Endothelial cell of umbilical vein (primary cell): ENCODE data around the gene AGPAT2. TPM values are rescaled to one million over a fixed set of nuclear protein-coding genes. Genes with fewer than 3 reads are reported as not detected.

Experiments used
- BruUV-seq: library from RNA; stranded (reverse); fragments of 400-500 nt; replicated peaks from 2 replicates; lab custom pipeline; 2021; lab: Mats Ljungman, UMichigan
- CTCF ChIA-PET: fragments of 300-600, 350-600 bp; sonication (Branson Sonifier 250); formaldehyde crosslinking; loops from one replicate; lab custom pipeline; 2021; ENCODE audit warnings: antibody characterized with exemption, inconsistent platforms; lab: Charles Lee
- POLR2A ChIA-PET: fragments of 300-600, 350-600 bp; sonication (Branson Sonifier 250); formaldehyde crosslinking; loops from one replicate; lab custom pipeline; 2021; ENCODE audit warnings: antibody characterized with exemption, inconsistent platforms; lab: Charles Lee
- DNase-seq: peaks from one replicate; pipeline ENCODE4 v3.0.0-alpha.2; 2011; ENCODE audit warnings: low read depth, low spot score
- FAIRE-seq: peaks from 2 replicates; lab custom pipeline; 2011; peaks lifted over from hg19 to GRCh38; lab: Jason Lieb, UNC
- H2AFZ ChIP-seq: 2 replicates; pipeline ENCODE4 v1.6.0; 2012; ENCODE audit warnings: low read depth, low read length, control low read depth, inconsistent platforms
- H3K27ac ChIP-seq: 2 replicates; pipeline ENCODE4 v1.5.1; 2011; ENCODE audit warnings: low read depth, mild to moderate bottlenecking, control low read depth, low read length, moderate library complexity; ENCODE audit not compliant: insufficient read depth
- H3K27me3 ChIP-seq, 2 experiments: 2 replicates each; pipeline versions ENCODE4 v1.6.0 to v1.6.1; 2011; ENCODE audit warnings: low read length in 2 of 2, mixed read lengths in 1 of 2; ENCODE audit not compliant: control insufficient read depth in 2 of 2, insufficient read depth in 2 of 2
- H3K36me3 ChIP-seq, 2 experiments: 2 replicates in 1 of 2; 3 replicates in 1 of 2; pipeline ENCODE4 v1.5.1; 2011; ENCODE audit warnings: low read length in 2 of 2, mild to moderate bottlenecking in 1 of 2, moderate library complexity in 1 of 2; ENCODE audit not compliant: control insufficient read depth in 2 of 2, insufficient read depth in 2 of 2; ENCODE audit errors: extremely low read depth in 1 of 2
- H3K4me1 ChIP-seq: 3 replicates; pipeline ENCODE4 v1.5.1; 2011; ENCODE audit warnings: mild to moderate bottlenecking, low read length; ENCODE audit not compliant: control insufficient read depth, insufficient read depth; ENCODE audit errors: extremely low read depth
- H3K4me2 ChIP-seq: 2 replicates; pipeline ENCODE4 v1.6.1; 2011; ENCODE audit warnings: low read length, control low read depth, mixed read lengths; ENCODE audit not compliant: insufficient read depth
- H3K4me3 ChIP-seq, 3 experiments: fragments of 200-600 bp in 1 of 3; sonication (generic), shearing (Covaris generic) in 1 of 3; replicated peaks in 1 of 3; 2 replicates each; pipeline ENCODE4 v1.5.1; 2011 to 2016; ENCODE audit warnings: control low read depth in 3 of 3, low read length in 3 of 3, mild to moderate bottlenecking in 2 of 3, inconsistent platforms in 1 of 3, low read depth in 1 of 3, moderate library complexity in 1 of 3; ENCODE audit not compliant: insufficient read depth in 1 of 3
- H3K79me2 ChIP-seq: 2 replicates; pipeline ENCODE4 v1.6.0; 2012; ENCODE audit warnings: low read length, inconsistent platforms; ENCODE audit not compliant: control insufficient read depth, insufficient read depth
- H3K9ac ChIP-seq: replicated peaks from 2 replicates; pipeline ENCODE3; 2011; ENCODE audit warnings: low read length, control low read depth; ENCODE audit not compliant: insufficient read depth; ENCODE audit errors: extremely low read depth
- H3K9me1 ChIP-seq: replicated peaks from 3 replicates; pipeline ENCODE4 v1.6.0; 2011; ENCODE audit warnings: mild to moderate bottlenecking, low read length; ENCODE audit not compliant: control insufficient read depth, insufficient read depth; ENCODE audit errors: extremely low read depth
- H3K9me3 ChIP-seq: replicated peaks from 2 replicates; pipeline ENCODE4 v1.5.1; 2012; ENCODE audit warnings: low read length, inconsistent platforms; ENCODE audit not compliant: control insufficient read depth, insufficient read depth
- H4K20me1 ChIP-seq: replicated peaks from 2 replicates; pipeline ENCODE3; 2011; ENCODE audit warnings: mild to moderate bottlenecking, low read length; ENCODE audit not compliant: control insufficient read depth, insufficient read depth; ENCODE audit errors: extremely low read depth
- EZH2 ChIP-seq: IDR thresholded peaks from 2 replicates; pipeline ENCODE4 v1.6.1; 2012; ENCODE audit warnings: borderline replicate concordance, low read depth, mild to moderate bottlenecking, moderate library complexity, low read length, inconsistent platforms; ENCODE audit not compliant: severe bottlenecking
- JUN ChIP-seq: IDR thresholded peaks from 2 replicates; pipeline ENCODE4 v1.6.1; 2011; ENCODE audit warnings: borderline replicate concordance, low read depth; ENCODE audit not compliant: insufficient read length, insufficient read depth
- dilution Hi-C: fragments of 300-500 bp; cut with MboI; formaldehyde crosslinking; loops from one replicate; pipeline ENCODE4 v1.15.0; 2019; ENCODE audit warnings: low sequenced_read_pairs; ENCODE audit not compliant: extremely low pct_ligation_motif_present
- intact Hi-C: fragments of 100-400 bp; cut with micrococcal nuclease; formaldehyde crosslinking; loops from one replicate; pipeline ENCODE4 v1.10.0; 2022
- polyA plus RNA-seq, 4 experiments: library from polyadenylated mRNA; depleted of rRNA in 3 of 4; stranded (reverse) in 3 of 4; unstranded in 1 of 4; fragments of >200 nt; gene quantifications; 2 replicates each; pipeline versions ENCODE4 v1.2.1 to v1.2.3, GENCODE V29; 2011 to 2012; ENCODE audit warnings: missing spikeins in 1 of 4
- total RNA-seq: library from RNA; stranded (reverse); gene quantifications from 2 replicates; pipeline ENCODE4 v1.2.3, GENCODE V29; 2021
- TF ChIP-seq, protein P1 (sequence below), 2 donors: IDR thresholded peaks; 1 replicate in 1 of 2; 2 replicates in 1 of 2; pipeline ENCODE4 v1.5.1; 2011; ENCODE audit warnings: low read length in 2 of 2, mild to moderate bottlenecking in 2 of 2, moderate library complexity in 2 of 2, control low read depth in 1 of 2, inconsistent platforms in 1 of 2, low read depth in 1 of 2; ENCODE audit not compliant: insufficient read depth in 1 of 2; ENCODE audit errors: extremely low read depth in 1 of 2

Gene AGPAT2
- total and polyA plus RNA-seq, 2 donors (not counting 3 experiments of a cell fraction or from before 2014, with no cell fraction given): 45.5 to 55.3 TPM

- H4K20me1 ChIP-seq: no peaks in the 10 kb centered on the region
- peak; percentile 72 for FAIRE-seq
- peaks cover 81% of the 10 kb centered on the region for H3K79me2 ChIP-seq
- H3K36me3 ChIP-seq: peaks cover 12 to 36% of the 10 kb centered on the region in 2 experiments
- no peaks in the 10 kb centered on the region for H3K9me1 ChIP-seq
- intact Hi-C loops: loop anchor here (5.0 kb wide), 1 partner anchor 66 kb away; the partner anchor contains the start of gene TMEM141
- DNase-seq: peak; percentile 56
- POLR2A ChIA-PET: interaction anchor here (0.6 to 3.3 kb wide), 6 partner anchors 8 to 341 kb away, joined by 4 to 32 read pairs (median 8); partner anchors contain the start of gene AGPAT2
- H3K27me3 ChIP-seq: no peaks in the 10 kb centered on the region
- H3K4me3 ChIP-seq: peak overlapping the region; percentile 18 to 89 (median 70)
- peak overlapping the region; percentile 30 for H3K27ac ChIP-seq
- peaks cover 43% of the 10 kb centered on the region for H3K4me1 ChIP-seq
- CTCF ChIA-PET: interaction anchor here (0.9 to 3.0 kb wide), 7 partner anchors 8 to 33 kb away, joined by 3 to 16 read pairs (median 4); partner anchors contain the start of gene LCN8
- peak overlapping the region; percentile 67 for H3K9ac ChIP-seq
- no peak overlapping the region for H2AFZ ChIP-seq
- no TSS peak for BruUV-seq
- TF ChIP-seq, protein P1, sequence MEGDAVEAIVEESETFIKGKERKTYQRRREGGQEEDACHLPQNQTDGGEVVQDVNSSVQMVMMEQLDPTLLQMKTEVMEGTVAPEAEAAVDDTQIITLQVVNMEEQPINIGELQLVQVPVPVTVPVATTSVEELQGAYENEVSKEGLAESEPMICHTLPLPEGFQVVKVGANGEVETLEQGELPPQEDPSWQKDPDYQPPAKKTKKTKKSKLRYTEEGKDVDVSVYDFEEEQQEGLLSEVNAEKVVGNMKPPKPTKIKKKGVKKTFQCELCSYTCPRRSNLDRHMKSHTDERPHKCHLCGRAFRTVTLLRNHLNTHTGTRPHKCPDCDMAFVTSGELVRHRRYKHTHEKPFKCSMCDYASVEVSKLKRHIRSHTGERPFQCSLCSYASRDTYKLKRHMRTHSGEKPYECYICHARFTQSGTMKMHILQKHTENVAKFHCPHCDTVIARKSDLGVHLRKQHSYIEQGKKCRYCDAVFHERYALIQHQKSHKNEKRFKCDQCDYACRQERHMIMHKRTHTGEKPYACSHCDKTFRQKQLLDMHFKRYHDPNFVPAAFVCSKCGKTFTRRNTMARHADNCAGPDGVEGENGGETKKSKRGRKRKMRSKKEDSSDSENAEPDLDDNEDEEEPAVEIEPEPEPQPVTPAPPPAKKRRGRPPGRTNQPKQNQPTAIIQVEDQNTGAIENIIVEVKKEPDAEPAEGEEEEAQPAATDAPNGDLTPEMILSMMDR (IDR thresholded peaks at IDR 0.05; ENCODE audit: extremely low read depth in 1 of 2, insufficient read depth in 1 of 2, low read depth in 1 of 2, low read length in 2 of 2): peak; percentile 42 to 49
- TF ChIP-seq EZH2: no peak
- no peak for TF ChIP-seq JUN
- H3K4me2 ChIP-seq: peak overlapping the region; percentile 67
- no peaks in the 10 kb centered on the region for H3K9me3 ChIP-seq
- dilution Hi-C loops: no loop called here
These were observed 39.5 kb upstream of the AGPAT2 start for GRCh38 chr9:136726631-136727191.
